GM12878 (cell line): ENCODE results near the gene BEST2. TPM values are rescaled to one million over a fixed set of nuclear protein-coding genes. Genes with fewer than 3 reads are reported as not detected.
A peak's percentile ranks its signal among the peaks of the same experiment; 100 is the strongest.

Experiments used
- CBX5 ChIP-seq: sonication (generic); IDR thresholded peaks from 2 replicates; pipeline ENCODE4 v1.6.1; 2016; ENCODE audit warnings: low read depth, moderate library complexity, mild to moderate bottlenecking, inconsistent platforms
- EED ChIP-seq: sonication (generic); IDR thresholded peaks from 2 replicates; pipeline ENCODE4 v1.6.1; 2016; ENCODE audit warnings: antibody characterized with exemption, low read depth
- FOXK2 ChIP-seq: fragments of 450-650 bp; IDR thresholded peaks from 2 replicates; pipeline ENCODE4 v1.6.1; 2017; ENCODE audit warnings: mild to moderate bottlenecking, moderate library complexity
- HDGF ChIP-seq: fragments of 450-650 bp; IDR thresholded peaks from 2 replicates; pipeline ENCODE4 v1.6.1; 2016; ENCODE audit warnings: antibody characterized with exemption
- IKZF1 ChIP-seq: fragments of 450-650 bp; conservative IDR thresholded peaks from 2 replicates; pipeline ENCODE4 v1.6.1; 2017; ENCODE audit warnings: antibody characterized with exemption, mild to moderate bottlenecking
- JUNB ChIP-seq: IDR thresholded peaks from 2 replicates; pipeline ENCODE4 v1.6.1; 2016; ENCODE audit warnings: antibody characterized with exemption, mild to moderate bottlenecking
- MXI1 ChIP-seq: fragments of 150-350 bp; IDR thresholded peaks from 2 replicates; pipeline ENCODE4 v1.6.1; 2011; ENCODE audit warnings: low read depth, mild to moderate bottlenecking, inconsistent platforms, low read length, improper control_type of control experiment
- NR2C1 ChIP-seq: fragments of 450-650 bp; IDR thresholded peaks from 2 replicates; pipeline ENCODE4 v1.6.1; 2017; ENCODE audit warnings: antibody characterized with exemption, mild to moderate bottlenecking, moderate library complexity
- RB1 ChIP-seq: fragments of 450-650 bp; formaldehyde crosslinking; IDR thresholded peaks from 2 replicates; pipeline ENCODE4 v1.6.1; 2017; ENCODE audit warnings: mild to moderate bottlenecking, borderline replicate concordance
- RCOR1 ChIP-seq: conservative IDR thresholded peaks from 2 replicates; pipeline ENCODE4 v1.6.1; 2012; ENCODE audit warnings: low read depth, low read length, improper control_type of control experiment
- RFX5 ChIP-seq: IDR thresholded peaks from 2 replicates; pipeline ENCODE4 v1.6.1; 2011; ENCODE audit warnings: low read depth, low read length, improper control_type of control experiment
- SREBF2 ChIP-seq: IDR thresholded peaks from 2 replicates; pipeline ENCODE4 v1.6.1; 2012; ENCODE audit warnings: mild to moderate bottlenecking, low read length
- ZBED1 ChIP-seq: IDR thresholded peaks from 2 replicates; pipeline ENCODE4 v1.6.1; 2016; ENCODE audit warnings: borderline replicate concordance
- ZNF207 ChIP-seq: fragments of 450-650 bp; IDR thresholded peaks from 2 replicates; pipeline ENCODE4 v1.6.1; 2014; ENCODE audit warnings: antibody characterized with exemption, mild to moderate bottlenecking, borderline replicate concordance
- ZZZ3 ChIP-seq: IDR thresholded peaks from 2 replicates; pipeline ENCODE4 v1.6.1; 2011; ENCODE audit warnings: low read depth; ENCODE audit not compliant: control insufficient read depth, insufficient read length
- polyA plus RNA-seq, 11 experiments: library from polyadenylated mRNA; depleted of rRNA in 4 of 11; unstranded in 6 of 11; stranded (reverse) in 5 of 11; fragments of >200 nt; fragmentation: Nextera tagmentation in 4 of 11; fragmentation: Illumina TruSeq in 1 of 11; extraction: Ambion mirVana in 4 of 11; extraction: Trizol in 1 of 11; gene quantifications; 1 replicate in 1 of 11; 2 replicates in 10 of 11; pipeline versions ENCODE4 v1.2.1 to v1.2.3, GENCODE V29; 2011 to 2016; ENCODE audit warnings: inconsistent platforms in 2 of 11, missing spikeins in 2 of 11, low read depth in 1 of 11
- total RNA-seq, 4 experiments: library from RNA; depleted of rRNA in 3 of 4; stranded (reverse); fragments of >200 nt in 3 of 4; fragmentation: Illumina TruSeq in 1 of 4; extraction: Trizol in 1 of 4; gene quantifications; 2 replicates each; pipeline versions ENCODE4 v1.2.1 to v1.2.3, GENCODE V29; 2013 to 2021
- TF ChIP-seq, protein P1 (sequence below): IDR thresholded peaks from 2 replicates; pipeline ENCODE4 v1.6.1; 2012; ENCODE audit warnings: mild to moderate bottlenecking, low read depth, low read length
- TF ChIP-seq, protein P2 (sequence below): fragments of 450-650 bp; IDR thresholded peaks from 2 replicates; pipeline ENCODE4 v1.6.1; 2016; ENCODE audit warnings: mild to moderate bottlenecking
- TF ChIP-seq, protein P3 (sequence below): fragments of 450-650 bp; conservative IDR thresholded peaks from 2 replicates; pipeline ENCODE4 v1.6.1; 2017; ENCODE audit warnings: mild to moderate bottlenecking, moderate library complexity
- TF ChIP-seq, protein P4 (sequence below): fragments of 450-650 bp; IDR thresholded peaks from 2 replicates; pipeline ENCODE4 v1.6.1; 2017; ENCODE audit warnings: mild to moderate bottlenecking, moderate library complexity

BEST2 gene
- total and polyA plus RNA-seq, 10 of the 15 experiments (the other 5 are each of a cell fraction or from before 2014, with no cell fraction given): not detected

DNA sequence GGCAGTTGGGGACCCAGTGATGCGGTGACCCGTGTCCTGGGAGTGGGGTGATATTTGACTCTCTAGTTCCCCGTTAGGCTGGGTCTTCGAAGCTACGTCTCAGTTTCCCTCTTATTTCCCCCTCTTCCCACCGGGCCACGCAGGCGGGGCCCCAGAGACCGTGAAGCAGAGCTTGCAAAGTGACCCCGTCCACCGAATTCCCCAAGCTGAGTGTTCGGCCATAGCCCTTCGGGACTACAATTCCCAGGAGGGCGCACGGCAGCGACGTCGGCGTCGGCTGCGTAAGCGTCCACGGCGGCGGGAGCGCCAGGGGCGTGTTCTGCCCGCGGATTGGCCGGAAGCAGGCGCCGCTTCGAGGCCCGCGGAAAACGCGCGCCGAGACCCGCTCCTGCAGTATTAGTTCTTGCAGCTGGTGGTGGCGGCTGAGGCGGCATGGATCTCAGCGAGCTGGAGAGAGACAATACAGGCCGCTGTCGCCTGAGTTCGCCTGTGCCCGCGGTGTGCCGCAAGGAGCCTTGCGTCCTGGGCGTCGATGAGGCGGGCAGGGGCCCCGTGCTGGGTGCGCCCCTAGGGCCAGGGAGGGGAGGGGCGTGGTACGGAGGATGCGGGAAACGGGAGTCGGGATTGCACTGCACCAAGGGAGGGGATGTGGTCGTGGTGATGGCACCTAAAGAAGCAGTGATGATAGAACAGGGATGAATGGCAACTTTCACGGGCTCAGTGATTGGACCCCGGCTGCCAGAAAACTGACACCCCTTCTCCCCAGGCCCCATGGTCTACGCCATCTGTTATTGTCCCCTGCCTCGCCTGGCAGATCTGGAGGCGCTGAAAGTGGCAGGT, 54.9 kb downstream of the BEST2 start, which contains the start of gene RNASEH2A (continued):
- TF ChIP-seq FOXK2 (peak; percentile 85), ZBED1 (no peak), RCOR1 (no peak), EED (no peak), RFX5 (no peak), MXI1 (peak; percentile 84), NR2C1 (peak; percentile 44; the same call in 1 of the 2 replicates), ZNF207 (0 out of 2 replicates have a peak, but pooled peaks have one; percentile 77), JUNB (no peak), HDGF (no peak), SREBF2 (no peak), IKZF1 (peak; percentile 94), CBX5 (no peak), RB1 (peak; percentile 95; the same call in 1 of the 2 replicates), ZZZ3 (no peak)
- TF ChIP-seq, protein P1, sequence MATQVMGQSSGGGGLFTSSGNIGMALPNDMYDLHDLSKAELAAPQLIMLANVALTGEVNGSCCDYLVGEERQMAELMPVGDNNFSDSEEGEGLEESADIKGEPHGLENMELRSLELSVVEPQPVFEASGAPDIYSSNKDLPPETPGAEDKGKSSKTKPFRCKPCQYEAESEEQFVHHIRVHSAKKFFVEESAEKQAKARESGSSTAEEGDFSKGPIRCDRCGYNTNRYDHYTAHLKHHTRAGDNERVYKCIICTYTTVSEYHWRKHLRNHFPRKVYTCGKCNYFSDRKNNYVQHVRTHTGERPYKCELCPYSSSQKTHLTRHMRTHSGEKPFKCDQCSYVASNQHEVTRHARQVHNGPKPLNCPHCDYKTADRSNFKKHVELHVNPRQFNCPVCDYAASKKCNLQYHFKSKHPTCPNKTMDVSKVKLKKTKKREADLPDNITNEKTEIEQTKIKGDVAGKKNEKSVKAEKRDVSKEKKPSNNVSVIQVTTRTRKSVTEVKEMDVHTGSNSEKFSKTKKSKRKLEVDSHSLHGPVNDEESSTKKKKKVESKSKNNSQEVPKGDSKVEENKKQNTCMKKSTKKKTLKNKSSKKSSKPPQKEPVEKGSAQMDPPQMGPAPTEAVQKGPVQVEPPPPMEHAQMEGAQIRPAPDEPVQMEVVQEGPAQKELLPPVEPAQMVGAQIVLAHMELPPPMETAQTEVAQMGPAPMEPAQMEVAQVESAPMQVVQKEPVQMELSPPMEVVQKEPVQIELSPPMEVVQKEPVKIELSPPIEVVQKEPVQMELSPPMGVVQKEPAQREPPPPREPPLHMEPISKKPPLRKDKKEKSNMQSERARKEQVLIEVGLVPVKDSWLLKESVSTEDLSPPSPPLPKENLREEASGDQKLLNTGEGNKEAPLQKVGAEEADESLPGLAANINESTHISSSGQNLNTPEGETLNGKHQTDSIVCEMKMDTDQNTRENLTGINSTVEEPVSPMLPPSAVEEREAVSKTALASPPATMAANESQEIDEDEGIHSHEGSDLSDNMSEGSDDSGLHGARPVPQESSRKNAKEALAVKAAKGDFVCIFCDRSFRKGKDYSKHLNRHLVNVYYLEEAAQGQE: no peak
- TF ChIP-seq, protein P2, sequence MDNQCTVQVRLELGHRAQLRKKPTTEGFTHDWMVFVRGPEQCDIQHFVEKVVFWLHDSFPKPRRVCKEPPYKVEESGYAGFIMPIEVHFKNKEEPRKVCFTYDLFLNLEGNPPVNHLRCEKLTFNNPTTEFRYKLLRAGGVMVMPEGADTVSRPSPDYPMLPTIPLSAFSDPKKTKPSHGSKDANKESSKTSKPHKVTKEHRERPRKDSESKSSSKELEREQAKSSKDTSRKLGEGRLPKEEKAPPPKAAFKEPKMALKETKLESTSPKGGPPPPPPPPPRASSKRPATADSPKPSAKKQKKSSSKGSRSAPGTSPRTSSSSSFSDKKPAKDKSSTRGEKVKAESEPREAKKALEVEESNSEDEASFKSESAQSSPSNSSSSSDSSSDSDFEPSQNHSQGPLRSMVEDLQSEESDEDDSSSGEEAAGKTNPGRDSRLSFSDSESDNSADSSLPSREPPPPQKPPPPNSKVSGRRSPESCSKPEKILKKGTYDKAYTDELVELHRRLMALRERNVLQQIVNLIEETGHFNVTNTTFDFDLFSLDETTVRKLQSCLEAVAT: peak; percentile 99
- TF ChIP-seq, protein P3, sequence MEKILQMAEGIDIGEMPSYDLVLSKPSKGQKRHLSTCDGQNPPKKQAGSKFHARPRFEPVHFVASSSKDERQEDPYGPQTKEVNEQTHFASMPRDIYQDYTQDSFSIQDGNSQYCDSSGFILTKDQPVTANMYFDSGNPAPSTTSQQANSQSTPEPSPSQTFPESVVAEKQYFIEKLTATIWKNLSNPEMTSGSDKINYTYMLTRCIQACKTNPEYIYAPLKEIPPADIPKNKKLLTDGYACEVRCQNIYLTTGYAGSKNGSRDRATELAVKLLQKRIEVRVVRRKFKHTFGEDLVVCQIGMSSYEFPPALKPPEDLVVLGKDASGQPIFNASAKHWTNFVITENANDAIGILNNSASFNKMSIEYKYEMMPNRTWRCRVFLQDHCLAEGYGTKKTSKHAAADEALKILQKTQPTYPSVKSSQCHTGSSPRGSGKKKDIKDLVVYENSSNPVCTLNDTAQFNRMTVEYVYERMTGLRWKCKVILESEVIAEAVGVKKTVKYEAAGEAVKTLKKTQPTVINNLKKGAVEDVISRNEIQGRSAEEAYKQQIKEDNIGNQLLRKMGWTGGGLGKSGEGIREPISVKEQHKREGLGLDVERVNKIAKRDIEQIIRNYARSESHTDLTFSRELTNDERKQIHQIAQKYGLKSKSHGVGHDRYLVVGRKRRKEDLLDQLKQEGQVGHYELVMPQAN: peak; percentile 99
- TF ChIP-seq, protein P4, sequence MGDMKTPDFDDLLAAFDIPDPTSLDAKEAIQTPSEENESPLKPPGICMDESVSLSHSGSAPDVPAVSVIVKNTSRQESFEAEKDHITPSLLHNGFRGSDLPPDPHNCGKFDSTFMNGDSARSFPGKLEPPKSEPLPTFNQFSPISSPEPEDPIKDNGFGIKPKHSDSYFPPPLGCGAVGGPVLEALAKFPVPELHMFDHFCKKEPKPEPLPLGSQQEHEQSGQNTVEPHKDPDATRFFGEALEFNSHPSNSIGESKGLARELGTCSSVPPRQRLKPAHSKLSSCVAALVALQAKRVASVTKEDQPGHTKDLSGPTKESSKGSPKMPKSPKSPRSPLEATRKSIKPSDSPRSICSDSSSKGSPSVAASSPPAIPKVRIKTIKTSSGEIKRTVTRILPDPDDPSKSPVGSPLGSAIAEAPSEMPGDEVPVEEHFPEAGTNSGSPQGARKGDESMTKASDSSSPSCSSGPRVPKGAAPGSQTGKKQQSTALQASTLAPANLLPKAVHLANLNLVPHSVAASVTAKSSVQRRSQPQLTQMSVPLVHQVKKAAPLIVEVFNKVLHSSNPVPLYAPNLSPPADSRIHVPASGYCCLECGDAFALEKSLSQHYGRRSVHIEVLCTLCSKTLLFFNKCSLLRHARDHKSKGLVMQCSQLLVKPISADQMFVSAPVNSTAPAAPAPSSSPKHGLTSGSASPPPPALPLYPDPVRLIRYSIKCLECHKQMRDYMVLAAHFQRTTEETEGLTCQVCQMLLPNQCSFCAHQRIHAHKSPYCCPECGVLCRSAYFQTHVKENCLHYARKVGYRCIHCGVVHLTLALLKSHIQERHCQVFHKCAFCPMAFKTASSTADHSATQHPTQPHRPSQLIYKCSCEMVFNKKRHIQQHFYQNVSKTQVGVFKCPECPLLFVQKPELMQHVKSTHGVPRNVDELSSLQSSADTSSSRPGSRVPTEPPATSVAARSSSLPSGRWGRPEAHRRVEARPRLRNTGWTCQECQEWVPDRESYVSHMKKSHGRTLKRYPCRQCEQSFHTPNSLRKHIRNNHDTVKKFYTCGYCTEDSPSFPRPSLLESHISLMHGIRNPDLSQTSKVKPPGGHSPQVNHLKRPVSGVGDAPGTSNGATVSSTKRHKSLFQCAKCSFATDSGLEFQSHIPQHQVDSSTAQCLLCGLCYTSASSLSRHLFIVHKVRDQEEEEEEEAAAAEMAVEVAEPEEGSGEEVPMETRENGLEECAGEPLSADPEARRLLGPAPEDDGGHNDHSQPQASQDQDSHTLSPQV: no peak
